GM21367 (cell line): ENCODE results near the gene FGF14.

ENCODE experiments used
- ATAC-seq: cut with Tn5 transposase; IDR thresholded peaks from one replicate; pipeline ENCODE4 v1.9.1; 2021; ENCODE audit not compliant: unreplicated experiment

The FGF14 gene

DNA sequence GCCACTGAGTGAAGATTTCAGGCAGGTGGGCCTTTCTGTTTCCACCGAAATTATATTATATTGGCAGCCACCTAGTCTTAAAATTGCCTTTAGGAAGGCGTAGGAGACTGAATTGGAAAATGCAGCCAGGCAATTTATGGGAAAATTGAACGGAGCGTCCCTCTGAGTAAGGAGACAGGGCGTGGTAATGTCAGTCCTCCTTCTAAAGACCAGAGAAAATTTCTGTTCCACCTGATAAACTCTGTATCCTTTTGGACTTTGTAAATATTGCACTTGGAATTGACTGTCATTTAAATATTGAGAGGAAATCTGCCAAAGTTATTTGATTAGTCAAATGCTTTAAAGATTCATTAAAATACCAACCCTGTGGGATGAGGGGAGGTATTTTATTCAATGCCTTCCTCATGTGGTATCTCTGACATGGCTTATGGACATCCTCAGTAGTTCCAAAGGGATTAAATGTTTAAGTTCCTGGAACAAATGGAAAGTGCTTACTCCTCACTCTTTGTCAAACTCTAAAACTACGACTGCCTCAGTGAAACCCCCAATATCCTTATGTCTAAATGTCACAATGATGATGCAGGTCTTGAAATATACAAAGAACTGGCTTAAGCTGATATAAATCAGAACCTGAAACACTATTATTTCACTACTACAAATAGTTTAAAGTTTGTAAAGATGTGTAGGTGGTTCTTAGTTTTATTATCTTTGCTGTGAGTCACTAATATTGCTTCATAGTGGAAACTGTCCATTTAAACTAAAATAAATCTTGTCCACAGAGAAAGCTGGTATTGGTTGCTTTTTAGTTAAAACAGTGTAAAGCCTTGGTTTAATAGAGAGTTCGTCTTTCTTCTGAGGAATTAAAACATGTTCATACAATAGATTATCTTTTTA lies 203.2 kb downstream of the FGF14 start:
- no peak for ATAC-seq

DNA sequence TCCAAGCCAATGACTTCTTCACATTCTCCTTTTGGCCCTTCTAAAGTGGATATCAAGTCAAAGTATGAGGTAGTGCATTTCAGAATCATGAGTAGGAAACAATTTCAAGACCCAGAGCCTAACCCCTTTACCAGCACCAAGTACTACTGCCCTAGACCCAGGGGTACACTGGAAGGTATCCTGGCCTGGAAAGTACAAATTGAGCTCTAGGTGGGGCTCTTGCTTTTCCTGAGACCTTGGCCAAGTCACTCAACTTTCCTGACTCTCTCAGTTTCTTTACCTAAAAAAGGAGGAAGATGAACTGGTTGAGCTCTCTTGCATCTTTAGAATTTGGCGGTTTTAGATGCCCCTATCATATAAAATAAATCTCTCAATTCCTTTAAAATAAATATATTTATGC lies 204.7 kb downstream of the FGF14 start:
- ATAC-seq, result no peak

DNA sequence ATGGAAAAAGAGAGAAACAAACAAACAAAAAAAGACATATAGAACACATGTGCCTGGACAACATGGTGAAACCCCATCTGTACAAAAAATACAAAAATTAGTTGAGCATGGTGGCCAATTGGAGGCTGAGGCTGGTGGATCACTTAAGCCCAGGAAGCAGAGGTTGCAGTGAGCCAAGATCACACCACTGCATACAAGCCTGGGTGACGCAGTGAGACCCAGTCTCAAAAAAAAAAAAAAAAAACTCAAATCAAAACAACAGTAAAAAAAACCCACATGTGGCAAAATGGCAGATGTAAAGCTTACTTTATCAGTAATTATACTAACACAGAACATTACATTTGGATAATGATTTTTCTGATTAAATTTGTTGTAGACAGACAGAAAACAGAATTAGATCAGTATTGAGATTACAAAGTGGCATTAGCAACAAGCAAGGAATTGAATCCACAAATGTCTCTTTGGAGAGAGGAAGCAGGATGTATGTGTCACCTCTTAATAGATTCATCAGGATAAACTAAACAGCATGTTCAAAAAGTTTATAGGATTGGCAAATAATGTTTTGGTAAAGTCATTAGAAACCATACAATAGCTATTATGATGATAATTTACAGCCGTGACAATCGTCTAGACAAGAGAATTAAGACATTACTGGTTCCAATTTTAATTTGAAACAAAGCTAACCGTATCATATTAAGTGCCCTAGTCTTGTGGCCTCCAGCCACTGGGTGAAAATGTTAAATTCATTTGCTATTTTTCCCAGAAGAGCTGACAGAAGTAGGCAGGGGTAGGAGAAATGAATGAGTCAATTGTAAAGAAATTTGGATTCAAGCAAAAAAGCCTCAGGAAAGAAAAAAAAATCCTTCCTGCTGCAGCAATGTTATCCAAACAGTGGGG lies 206.0 kb downstream of the FGF14 start:
- no peak for ATAC-seq

DNA sequence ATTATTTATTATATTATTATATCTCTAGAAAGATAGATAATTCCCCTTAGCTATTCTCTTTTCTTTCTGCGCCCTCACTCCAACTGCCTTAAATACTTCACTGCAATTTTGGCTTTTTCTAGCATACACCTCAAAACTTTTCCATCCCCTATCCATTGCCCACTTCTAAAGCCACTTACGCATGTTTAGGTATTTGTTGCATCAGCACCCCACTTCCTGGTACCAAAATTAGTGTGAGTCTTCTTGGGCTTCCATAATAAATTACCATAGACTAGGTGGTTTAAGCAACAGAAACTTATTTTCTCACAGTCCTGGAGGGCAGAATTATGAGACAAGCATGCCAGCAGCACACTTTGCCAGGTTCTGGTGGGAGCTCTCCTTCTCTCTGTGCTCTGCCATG lies 209.0 kb downstream of the FGF14 start:
- ATAC-seq, result no peak

DNA sequence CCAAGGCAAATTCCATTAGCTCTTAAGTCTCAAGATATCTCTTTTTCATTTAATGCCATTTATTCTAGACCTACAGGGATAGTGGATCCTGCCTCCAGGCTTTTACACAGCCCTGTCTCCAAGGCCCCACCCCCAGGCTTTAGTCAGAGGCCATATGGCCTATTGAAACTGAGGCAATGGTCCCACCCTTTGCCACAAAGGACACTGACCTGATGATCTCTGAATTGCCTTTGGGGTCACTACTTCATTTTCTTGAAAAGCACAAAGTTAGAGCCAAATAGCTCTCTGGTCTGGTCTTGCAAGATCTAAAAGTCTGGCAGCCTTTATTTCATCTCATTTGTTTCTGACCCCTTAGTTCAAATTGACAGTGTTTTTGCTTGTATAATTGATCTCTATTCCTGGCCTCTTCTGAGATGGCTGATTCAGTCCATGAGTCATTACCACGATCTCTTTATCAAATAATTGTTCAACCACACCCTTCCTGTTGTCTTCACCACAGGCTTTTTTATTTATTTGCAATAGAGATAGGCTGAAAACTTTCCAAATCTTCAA lies 209.8 kb downstream of the FGF14 start:
- no peak for ATAC-seq

DNA sequence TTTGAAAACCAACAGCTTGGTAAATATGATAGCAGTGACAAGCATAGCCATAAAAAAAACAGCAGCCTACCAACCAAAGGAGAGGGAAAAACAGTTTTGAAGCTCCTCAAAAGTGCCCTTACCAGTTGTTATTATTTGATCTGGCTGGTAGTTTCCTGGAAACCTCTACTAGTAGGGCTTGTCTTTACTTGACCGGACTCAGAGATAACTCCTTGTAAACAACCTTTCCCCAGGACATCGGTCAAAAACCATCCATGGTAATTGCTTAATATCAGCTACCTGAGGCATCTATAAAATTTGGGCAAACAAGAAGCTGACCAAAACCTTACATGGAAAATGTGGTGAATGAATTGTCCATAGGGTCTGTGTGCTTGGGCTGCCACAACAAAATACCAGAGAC lies 210.9 kb downstream of the FGF14 start:
- ATAC-seq, result no peak

DNA sequence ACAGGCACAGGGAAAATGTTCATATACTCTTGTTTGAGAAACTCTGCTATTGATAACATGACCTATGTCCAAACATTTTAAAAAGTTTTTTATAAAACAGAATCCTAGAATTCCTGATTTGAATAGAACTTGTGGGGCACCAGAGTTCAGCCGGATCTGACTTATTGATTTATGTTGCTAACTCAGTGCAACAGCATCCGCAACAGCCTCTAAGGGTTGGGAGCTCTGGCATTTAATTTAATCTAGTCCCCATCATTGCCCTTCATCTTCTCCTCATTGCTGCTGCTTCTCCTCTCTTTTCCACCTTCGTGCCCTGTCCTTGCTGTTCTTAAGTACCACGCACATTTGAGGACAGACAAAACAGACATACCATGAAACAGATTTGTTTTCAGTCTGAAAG lies 214.5 kb downstream of the FGF14 start:
- no peak for ATAC-seq

DNA sequence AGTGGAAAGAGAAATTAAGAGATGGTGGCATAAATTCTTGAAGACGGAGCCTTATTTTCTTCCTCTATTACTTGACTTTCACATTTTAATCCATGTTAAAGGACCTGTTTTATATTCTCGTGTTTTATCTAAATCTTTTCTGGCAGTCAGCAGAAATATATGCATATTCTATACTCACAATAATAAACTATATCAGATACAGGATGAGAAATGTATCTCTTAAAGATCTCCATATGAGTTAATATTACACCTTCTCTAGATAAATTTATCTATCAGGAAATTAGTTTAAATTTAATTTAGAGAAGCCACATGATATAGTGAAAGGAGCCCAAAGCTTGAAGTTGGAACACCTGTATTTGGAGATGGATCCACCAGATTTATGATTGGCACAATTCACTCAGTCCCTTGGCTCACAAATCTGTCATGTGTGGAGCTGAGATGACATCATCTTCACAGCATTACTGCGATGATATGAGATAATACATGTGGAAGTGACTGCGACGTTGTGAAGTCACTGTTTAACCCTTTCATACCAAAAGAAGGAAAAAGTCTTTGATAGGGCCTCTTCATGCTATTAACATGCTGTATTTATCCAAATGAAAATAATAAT lies 216.4 kb downstream of the FGF14 start:
- no peak for ATAC-seq

DNA sequence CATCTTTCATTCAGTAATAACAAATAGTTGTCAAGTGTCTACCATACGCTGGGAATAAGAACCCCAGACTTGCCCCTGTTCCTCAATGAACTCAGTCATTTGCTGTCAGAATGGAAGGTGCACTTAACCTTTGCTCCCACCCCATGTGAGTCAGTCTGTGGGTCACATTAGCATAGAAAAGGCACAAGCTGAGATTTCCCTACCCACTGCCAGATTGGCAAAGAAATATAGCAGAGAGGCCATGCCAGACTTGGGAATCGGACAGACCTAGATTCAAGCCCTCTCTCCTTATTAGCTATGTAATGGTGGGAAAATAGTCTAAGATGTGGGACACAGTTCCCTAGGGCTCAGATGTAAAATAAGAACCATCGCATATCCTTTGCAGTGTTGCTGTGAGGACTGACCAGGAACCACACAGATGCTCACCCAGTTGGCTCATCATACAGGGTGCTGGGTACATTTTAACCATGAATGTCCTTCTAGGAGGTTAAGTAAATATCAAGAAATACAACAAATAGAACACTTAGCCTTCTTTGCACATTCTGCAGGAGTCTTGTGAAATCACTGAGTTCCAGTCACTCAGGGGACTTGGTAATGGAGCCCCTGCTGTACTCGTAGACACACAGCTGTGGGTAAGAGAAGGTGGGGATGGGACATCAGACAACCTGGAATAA lies 218.2 kb downstream of the FGF14 start:
- ATAC-seq, result no peak

DNA sequence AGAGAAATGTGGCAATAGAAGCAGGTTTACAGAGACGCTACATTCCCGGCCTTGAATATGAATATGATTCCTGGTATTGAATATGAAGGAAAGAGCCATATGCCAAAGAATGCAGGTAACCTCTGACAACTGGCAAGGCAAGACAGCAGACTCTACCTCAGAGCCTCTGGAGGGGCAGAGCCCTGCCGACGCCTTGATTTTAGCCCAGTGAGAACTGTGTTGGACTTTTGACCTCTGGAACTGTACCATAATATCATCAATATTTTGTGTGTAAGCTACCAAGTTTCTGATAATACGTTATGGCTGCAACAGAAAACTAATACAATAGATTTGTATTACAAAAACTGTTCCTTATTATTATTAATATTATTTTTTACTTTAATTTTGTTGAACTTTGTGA lies 219.7 kb downstream of the FGF14 start:
- no peak for ATAC-seq

DNA sequence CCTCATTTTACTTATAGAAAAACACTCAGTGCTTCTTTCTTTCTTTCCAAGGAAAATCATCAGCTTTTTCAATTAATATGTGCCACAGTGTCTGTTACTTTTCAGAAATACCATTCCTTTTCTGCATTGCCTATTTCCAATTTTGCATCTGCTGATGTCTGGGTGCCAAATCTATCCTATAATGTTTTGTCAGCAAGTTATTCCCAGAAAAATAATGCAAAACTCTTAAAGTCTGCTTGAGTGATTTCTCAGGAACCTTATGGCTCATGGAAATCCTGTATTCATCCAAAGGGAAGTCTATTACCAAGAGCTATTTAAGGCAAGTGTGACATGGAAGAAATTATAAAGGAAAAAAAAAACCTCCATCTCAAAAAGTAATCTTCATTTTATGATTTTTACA lies 224.4 kb downstream of the FGF14 start:
- ATAC-seq, result no peak

DNA sequence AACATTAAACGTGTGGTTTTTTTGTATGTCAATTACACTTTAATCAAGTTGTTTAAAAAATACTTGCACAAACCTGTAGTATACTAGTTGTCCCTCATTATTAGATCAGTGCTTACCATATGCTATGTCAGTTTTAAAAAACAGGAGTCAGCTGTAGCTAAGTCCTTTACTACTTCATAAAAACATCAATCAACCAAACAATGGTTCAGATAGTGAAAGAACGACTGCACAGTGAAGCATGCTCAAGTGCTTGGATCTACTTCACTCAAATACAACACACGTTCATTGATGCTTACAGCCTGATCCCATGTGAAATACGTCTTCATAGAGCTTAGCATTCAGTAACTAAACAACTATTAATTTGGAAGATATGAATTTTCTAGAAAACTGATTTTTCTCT lies 225.0 kb downstream of the FGF14 start:
- no peak for ATAC-seq

DNA sequence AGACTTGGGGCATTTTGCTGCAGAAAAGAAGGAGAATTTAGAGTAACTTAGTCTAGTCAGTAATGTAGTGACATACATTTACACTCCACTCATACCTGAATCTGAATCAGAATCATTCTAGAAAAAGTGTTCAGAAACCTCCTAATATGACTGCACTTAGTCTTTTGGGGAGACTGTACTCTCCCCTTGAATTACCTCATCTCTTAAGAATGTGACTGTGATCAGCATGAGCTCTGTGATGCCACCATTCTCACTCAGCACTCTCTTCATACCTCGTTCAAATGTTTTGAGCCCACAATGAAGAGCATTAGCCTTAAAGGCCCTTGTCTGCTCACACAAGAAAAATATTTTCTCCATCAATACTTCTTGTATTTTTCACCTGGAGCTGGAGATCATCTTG lies 229.4 kb downstream of the FGF14 start:
- no peak for ATAC-seq

DNA sequence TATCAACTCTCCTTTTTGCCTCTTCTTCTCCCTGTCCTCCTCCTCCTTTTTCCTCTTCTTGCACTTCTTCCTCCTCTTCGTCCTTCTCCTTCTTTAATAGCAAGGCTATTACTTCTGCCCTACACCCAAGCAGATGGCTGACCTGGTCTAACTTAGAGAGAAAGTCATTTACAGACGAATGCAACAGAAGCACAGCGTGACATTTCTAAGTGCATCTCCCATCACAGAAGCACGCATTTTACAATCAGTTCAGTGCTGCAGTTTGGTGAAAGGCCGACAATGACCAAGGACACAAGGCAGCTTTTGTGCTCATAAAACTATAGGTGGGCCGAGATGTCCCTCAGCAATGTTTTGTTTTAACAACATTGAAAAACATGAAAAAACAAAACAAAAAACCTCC lies 231.5 kb downstream of the FGF14 start:
- ATAC-seq, result no peak

DNA sequence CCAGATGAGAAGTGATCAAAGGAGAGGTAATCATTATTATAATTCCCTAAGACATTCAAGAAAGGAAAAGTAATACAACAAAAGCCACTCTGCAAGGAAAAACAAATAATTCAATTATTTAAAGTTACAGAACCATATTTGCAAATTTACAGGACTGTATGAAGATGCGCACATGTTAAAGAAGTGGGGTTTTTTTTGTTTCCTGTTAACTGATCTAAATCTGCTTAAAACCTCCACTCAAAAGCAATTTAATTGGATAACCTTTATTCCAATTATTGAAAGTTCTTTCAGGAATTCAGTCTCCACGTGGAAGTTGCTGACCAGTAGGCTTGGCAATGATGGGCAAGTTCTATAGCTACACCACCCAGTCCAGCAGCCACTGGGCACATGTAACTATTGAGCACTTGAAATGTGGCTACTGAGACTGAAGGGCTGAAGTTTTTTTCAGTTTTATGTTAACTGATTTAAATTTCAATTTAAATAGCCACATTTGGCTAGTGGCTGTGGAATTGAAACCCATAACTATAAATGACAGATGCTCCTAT lies 232.3 kb downstream of the FGF14 start:
- ATAC-seq, result no peak

DNA sequence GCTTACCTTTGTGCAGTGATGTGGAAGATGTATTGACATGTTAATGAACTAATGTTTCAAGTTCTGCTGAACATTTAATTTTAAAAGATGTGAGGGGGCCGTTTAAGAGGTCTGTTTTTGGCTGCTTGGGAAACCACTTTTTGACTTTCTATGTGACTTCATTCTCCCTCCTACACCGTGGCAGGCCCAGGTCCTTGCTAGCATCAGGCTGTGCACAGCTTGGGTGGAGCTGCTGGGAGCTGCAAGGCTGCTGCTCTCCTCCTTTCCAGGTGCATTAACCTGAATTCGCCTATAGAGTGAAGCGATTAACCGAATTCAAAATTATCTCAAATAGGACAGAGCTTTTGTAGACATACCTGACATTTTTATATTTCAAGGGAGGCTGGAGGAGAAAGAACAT lies 249.1 kb downstream of the FGF14 start:
- ATAC-seq, result no peak

DNA sequence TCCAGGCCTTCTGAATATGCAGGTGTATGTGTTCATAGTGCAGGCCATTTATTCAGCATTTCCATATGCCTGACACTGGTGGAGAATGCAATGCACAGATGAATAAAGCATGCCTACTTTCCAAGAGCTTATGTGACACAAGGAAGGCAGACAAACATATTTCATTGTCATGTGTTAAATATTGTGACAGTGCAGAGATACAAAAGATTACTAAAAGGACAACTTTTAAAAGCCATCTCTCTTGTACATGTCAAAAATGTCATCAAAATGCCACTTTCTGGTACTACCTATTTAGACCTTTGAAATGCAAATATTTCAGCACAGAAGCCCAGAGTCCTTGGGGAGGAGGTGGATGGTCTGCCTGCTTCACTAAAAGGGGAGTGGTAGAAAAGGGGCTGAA lies 254.5 kb downstream of the FGF14 start:
- ATAC-seq, result no peak

DNA sequence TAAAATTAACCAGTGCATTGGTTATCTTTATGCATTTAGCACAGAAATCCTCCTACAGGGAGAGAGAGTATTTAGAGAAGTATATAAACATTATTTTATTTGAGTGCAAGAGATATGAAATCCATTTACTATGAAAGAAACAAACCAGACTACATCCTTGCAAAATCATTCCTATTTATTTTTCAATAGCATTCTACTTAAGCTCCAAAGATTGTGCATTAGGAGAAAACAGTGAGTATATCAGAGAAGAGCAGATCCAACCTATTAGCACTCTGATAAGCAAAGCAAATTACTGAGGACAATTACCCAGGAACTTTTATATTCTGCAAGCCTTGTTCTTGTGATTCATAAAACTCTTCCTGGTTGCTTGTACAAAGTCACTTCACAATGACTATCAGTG lies 256.1 kb downstream of the FGF14 start:
- no peak for ATAC-seq

DNA sequence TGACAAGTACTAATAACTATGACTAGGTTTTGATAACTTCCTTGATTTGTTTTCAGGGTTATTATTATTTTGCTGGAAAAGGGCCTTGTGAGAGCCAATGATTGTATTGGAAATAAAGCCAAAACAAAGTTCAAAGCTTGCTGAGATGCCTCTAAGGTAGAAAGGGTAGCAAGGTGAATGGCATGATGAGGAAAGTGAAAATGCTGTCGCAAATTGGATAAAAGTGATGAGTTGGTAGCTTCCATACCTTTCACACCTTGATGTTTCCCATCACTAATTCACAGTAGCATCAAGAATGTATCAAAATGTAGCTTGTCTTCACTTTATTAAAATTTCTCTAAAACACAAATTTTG lies 259.4 kb downstream of the FGF14 start:
- ATAC-seq, result no peak

DNA sequence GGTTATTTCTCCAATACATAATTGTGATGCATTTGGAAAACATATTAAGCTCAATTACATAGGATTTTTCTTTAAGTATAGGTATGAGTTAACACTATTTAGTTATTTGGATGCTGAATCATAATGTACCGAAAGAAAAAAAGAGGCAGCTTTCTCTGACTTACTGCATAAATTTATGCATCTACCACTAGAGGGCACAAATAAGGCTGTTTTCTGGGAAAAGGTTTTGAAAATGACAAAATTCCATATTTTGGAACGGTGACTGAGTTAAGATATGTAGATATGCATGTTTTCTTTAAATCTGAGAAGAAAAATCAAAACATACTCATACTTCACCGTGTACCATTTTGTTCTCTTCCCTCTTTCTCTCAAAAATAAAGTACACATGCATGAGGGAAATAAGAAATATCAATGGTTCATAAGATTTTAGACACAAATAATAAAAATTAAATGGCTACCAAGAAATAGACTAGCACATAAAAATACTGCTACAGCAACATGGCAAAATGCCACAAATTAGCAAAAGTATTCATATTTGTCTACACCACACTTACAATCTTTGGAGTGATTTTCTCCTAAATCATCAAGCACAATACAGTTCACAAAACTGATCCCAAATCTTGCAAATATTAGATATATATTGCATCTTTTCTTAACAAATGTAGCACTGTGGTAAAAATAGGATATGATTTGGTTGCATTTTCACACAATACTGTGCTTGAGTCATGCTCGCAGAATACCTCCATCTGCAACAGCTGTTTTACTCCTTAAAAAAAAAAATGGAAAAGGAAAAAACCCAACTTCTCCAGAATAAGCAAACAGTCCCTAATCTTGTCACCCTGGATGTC lies 260.0 kb downstream of the FGF14 start:
- no peak for ATAC-seq
